GM18520 (cell line): ENCODE measurements around the gene PCDHGB2.
"Not testable (repeated sequence)": the region's sequence is repeated elsewhere in the genome, so short reads cannot be mapped to it uniquely, and the experiment has no call there.

Experiments
- ATAC-seq: cut with Tn5 transposase; IDR thresholded peaks from one replicate; pipeline ENCODE4 v1.9.1; 2021; ENCODE audit not compliant: unreplicated experiment

The PCDHGB2 gene

DNA sequence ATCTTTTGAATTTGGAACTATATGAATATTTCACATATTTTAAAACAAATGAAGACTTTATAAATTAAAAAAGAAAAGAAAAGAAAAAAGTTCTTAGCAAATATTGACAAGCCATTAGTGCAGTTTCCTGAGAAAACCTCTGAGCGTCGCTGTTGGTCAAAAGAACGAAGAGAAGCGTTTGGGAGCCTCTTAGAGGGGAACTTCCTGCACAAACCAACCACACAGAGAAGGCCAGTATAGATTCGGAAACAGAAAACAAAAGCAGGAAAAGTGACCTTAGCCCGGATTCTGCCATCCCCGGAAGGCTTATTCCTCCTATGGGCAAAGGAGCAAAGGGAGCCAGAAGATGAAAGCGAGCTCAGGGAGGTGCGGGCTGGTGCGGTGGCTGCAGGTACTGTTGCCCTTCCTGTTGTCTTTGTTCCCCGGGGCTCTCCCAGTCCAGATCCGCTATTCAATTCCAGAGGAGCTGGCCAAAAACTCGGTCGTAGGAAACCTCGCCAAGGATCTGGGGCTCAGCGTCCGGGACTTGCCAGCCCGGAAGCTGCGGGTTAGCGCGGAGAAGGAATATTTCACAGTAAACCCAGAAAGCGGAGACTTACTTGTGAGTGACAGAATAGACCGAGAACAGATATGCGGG lies at the start of gene PCDHGB2:
Gene PCDHGB2, plus strand, starts transcription at position 205 of the 637 bp plus-strand sequence. Its CDS starts 142 bp downstream, at position 347.
- ATAC-seq = no peak

DNA sequence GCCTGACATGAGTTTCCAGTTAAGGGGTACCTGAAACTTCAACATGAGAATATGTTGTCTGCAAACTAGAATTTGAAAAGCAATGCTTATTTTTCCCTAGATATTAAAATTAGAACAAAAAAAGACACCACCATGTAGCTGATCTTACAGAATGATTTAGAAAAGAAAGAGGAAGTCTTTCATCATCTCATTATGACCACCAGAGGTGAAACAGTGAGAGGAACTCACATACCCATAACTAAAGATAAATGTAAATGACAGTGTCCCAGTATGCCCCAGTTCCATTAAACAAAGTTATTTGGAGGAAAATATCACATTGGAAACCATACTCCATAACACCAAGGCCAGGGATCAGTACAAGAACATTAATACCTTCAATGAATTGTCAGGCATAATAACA lies 46.1 kb upstream of the PCDHGB2 start:
- no peak for ATAC-seq

DNA sequence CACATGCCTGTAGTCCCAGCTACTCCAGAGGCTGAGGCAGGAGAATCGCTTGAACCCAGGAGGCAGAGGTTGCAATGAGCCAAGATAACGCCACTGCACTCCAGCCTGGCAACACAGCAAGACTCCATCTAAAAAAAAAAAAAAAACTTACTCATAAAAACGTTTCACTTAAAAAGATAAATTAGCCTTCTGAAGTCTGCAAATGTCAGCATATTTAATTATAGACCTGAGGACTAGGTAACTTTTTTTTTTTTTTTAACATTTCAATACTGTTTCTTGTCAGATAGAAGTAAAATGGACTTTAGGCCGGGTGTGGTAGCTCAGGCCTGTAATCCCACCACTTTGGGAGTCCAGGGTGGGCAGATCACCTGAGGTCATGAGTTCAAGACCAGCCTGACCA lies 42.8 kb upstream of the PCDHGB2 start:
- not testable (repeated sequence) for ATAC-seq

DNA sequence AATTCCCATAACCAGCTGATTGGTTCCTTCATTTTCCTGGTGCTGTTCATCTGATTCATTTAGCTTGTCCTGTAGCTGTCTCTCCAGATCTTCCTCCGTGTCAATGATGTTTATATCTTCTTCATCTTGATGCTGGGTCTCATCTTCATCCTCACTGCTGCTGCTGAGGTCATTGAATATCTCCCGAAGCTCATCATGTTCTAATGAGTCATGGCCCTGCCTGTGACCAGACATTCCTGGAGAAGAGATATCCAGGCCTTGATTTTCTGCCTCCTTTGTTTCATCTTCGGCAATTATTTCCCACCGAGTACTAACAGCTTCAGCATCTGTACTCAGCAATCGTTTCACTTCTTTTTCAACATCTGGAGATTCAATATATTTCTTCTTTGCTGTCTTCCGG lies 40.6 kb upstream of the PCDHGB2 start:
- no peak for ATAC-seq

DNA sequence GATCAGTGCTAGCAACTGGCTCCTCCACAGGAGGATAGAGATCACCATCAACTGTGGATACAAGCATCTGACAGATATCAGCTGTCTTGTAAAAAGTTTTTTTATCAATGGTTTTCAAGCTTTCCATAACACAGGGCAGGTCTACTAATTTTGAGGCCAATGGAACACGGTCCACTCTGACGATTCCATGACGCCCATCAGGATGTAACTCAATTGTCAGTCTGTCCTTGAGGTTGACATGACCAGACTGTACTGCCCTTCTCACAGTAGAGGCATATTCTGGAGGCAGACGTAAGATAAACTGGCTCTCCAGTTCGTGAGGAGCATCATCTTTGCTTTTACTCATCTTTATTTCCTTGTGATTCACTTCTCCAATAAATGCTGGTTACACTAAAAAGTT lies 40.1 kb upstream of the PCDHGB2 start:
- no peak for ATAC-seq

DNA sequence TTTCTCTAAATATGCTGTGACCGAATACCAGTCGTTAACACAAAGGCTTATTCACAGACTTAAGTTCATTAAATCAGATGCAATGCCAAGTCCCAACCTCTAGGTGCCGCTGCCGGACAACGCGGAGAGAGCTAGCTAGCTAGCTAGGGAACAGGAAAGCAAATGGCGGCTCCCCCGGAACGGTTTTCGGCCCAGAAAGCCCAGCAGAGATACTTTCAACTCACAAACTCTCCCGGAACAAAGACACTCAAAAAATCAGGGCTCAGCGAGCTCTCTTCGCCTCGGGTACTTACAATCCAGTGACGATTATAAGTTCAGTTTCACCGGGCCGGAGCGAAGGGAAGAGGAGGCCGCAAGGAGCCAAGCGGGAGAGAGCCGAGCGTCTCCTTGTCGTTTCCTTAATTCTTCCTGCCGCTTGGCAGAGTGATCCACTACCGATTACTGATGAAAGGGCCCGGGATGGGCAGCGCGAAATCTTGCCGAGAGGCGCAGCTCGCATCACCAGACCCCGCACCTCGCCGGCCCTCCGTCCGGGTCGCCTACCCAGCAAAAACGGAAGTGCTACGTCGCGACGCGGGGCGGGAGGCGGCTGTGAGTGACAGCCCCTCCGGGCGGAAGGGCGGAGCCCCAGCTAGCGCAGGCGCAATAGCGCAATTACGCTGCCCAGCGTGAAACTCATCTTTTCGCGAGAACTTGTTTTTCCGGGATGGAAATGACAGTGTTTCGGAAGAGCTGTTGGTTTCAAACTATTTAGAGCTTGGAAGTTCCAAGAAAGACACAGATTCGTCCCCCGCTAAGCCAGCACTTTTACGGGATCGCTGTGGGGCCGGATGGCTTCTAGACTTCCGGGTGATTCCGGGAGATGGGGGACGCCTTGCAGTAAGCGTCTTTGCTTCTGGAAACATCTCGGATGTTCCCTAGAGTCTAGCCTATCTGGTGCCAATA lies 39.3 kb upstream of the PCDHGB2 start, which contains the start of gene TAF7:
Gene TAF7, minus strand, starts transcription at position 560 of the 945 bp plus-strand sequence. CDS start 740 bp downstream, outside the sequence.
- ATAC-seq = peak; percentile 89

DNA sequence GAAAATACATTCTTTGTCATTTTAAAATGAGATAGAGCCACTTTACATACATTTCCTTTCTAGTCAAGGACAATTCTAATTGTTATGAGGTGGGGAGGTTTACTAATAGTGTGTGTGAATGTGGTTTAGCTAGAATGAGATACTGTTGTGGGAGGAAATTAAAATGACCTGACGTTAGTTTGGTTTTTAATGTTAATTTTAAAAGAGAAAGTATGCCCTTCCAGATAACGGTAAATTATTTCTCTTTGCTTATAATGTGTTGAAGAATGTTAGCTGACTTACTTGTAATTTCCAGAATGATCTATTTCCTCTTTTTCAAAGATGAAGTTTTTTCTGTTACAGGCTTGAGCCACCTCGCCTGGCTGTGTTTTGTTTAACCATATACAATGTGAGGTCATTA lies 37.5 kb upstream of the PCDHGB2 start:
- no peak for ATAC-seq

DNA sequence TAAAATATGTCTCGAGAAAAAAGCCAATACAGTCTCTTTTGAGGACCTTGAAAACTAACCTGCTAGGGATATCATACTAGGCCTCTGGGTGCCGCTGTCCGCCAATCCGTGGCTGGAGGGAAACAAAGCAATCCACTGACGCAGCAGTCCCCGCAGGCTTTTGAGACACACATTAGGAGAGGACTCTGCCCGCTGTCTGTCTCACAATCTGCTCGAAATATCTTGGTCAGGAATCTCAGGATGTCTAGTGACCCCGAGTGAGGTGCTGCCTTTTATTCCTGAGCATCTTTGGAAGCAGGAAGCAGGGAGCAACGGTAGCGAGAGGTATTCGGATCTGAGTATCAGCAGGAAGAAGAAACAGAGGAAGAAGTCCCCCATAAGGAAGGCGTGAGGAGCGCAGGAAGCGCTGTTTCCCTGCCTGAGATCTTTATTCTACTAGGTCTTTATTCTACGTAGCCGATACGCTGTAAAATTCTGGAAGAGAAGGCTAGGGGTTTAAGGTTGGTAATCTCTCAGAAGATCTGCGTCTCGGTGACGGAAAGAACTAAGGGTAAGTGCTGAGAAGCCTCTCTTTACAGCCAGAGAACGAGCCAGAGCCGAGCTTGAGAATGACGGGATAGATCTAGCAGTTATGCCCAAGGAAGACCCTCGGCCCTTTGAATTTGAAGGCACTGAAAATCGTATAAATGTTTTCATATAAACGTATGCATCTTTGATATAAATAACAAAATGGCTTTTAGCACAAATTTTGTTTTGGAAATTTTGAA lies 33.5 kb upstream of the PCDHGB2 start:
- ATAC-seq = no peak

DNA sequence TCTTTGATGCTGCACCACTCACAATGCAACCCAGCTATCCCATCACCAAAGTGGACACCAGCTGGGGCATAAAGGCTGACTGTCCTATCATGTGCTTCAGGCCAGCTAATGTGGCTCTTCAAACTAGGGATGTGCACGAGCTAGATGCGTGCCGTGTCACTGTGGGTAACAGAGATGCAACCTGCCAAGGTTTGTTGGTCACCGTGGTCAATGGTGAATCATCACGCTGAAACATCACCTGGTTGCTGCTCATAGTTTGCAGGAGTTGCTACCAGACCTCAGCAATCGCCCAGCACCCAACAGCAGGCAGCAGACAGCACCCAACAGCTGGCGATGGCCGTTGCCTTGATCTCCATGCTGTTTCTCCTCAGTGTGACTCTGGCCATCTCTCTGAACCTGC lies 31.6 kb upstream of the PCDHGB2 start:
- ATAC-seq = no peak

DNA sequence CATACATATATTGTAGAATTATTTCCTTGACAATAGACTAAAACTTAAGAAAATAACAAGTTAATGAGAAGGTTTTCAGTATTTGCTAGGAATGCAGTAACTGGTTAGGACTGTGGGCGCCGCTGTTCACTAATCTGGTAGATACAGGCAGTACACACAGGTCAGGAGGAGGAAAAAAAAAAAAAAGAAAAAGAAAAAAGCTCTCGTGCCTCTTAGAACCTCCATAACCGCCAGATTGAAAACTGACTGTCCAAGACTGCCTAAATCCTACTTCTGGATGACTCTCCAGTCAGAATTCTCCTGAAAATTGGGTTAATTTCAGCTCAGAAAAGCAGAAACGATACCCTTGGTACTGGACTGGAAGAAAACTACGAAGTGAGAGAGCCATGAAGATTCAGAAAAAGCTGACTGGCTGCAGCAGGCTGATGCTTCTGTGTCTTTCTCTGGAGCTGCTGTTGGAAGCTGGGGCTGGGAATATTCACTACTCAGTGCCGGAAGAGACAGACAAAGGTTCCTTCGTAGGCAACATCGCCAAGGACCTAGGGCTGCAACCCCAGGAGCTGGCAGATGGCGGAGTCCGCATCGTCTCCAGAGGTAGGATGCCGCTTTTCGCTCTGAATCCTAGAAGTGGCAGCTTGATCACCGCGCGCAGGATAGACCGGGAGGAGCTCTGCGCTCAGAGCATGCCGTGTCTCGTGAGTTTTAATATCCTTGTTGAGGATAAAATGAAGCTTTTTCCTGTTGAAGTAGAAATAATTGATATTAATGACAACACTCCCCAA lies 29.3 kb upstream of the PCDHGB2 start, which contains the start of gene PCDHGA1:
Gene PCDHGA1, plus strand, starts transcription at position 216 of the 782 bp plus-strand sequence.
- ATAC-seq = no peak

DNA sequence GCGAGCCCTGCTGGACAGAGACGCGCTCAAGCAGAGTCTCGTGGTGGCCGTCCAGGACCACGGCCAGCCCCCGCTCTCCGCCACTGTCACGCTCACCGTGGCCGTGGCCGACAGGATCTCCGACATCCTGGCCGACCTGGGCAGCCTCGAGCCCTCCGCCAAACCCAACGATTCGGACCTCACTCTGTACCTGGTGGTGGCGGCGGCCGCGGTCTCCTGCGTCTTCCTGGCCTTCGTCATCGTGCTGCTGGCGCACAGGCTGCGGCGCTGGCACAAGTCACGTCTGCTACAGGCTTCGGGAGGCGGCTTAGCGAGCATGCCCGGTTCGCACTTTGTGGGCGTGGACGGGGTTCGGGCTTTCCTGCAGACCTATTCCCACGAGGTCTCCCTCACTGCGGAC lies 27.2 kb upstream of the PCDHGB2 start:
- not testable (repeated sequence) for ATAC-seq

DNA sequence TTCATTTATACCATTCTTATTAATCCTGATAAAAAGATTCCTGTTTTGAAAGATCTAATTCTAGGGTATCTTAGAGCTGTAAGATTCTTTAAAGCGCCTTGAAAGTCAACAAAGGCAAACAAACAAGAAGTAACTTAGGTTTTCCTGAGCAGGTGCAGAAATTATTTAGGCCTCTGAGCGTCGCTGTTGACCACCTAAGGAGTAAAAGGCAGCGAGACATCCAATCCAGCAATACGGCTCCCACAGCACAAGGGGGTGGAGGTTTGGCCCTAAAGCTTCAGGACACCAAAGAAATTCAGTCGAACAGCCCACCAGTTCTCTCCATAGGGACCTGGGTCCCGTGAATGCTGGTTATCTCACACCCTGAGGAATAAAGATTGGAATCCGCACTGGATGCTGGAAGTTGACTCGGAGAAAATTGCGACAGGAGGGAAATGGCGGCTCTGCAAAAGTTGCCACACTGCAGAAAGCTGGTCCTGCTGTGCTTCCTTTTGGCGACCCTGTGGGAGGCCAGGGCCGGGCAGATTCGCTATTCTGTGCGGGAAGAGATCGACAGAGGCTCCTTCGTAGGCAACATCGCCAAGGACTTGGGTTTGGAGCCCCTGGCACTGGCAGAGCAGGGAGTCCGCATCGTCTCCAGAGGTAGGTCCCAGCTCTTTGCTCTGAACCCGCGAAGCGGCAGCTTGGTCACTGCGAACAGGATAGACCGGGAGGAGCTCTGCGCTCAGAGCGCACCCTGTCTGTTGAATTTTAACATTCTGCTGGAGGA lies 21.1 kb upstream of the PCDHGB2 start, which contains the start of gene PCDHGA2:
Gene PCDHGA2, plus strand, starts transcription at position 223 of the 769 bp plus-strand sequence.
- ATAC-seq = no peak

DNA sequence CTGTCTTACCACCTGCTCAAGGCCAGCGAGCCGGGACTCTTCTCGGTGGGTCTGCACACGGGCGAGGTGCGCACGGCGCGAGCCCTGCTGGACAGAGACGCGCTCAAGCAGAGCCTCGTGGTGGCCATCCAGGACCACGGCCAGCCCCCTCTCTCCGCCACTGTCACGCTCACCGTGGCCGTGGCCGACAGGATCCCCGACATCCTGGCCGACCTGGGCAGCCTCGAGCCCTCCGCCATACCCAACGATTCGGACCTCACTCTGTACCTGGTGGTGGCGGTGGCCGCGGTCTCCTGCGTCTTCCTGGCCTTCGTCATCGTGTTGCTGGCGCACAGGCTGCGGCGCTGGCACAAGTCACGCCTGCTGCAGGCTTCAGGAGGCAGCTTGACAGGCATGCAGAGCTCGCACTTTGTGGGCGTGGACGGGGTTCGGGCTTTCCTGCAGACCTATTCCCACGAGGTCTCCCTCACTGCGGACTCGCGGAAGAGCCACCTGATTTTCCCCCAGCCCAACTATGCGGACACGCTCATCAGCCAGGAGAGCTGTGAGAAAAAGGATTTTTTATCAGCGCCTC lies 18.9 kb upstream of the PCDHGB2 start:
- ATAC-seq = not testable (repeated sequence)

DNA sequence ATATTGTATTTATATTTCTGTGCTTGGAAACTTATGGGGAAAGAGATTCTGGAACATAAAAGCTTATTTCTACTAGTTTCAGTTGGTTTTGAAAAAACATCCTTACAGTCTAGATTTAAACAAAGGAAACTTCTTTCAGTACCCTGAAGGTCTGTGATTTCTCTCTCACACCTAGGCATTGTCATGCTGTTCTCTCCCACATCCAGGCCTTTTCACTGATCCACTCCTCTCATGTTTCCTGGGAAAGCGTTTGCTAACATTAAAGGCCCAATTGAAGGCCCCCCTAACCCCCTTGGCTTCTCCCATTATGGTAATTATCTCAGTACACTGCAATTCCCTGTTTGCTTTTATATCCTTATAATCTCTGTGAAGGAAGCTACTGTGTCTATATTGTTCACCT lies 17.0 kb upstream of the PCDHGB2 start:
- ATAC-seq = no peak

DNA sequence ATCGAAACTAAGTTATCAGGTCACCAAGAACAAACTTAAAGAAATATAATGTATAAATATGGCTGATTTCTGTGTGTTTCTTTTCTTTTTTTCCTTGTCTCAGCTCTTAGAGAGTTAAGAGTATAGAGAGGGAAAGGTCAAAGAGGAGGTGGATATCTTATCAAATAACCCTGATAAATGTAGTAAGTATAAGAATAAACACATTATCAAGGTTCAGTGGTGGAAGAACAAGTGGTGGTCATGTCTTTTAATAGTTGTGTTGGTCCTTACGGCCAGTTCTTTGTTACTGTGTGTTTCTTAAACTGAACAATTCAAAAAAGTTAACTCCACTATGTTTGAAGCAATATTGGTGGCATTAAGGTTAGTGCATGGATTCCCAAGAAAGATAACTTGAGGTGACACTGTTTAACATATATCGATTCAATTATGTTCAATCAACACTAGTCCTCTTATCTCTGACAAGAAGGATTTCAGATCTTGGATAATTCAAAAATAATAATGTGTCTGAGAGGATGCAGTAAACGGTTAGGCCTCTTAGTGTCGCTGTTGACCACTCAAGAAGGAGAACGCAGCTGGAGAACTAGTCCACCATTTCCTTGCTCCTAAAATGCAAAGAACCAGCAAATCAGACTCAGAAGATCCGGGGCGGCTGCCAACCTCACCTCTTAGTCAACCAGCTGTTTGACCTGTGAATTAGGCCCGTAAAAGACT lies 16.4 kb upstream of the PCDHGB2 start, which contains the start of gene PCDHGA3:
Gene PCDHGA3, plus strand, starts transcription at position 588 of the 711 bp plus-strand sequence. CDS start 205 bp downstream, outside the sequence.
- no peak for ATAC-seq

DNA sequence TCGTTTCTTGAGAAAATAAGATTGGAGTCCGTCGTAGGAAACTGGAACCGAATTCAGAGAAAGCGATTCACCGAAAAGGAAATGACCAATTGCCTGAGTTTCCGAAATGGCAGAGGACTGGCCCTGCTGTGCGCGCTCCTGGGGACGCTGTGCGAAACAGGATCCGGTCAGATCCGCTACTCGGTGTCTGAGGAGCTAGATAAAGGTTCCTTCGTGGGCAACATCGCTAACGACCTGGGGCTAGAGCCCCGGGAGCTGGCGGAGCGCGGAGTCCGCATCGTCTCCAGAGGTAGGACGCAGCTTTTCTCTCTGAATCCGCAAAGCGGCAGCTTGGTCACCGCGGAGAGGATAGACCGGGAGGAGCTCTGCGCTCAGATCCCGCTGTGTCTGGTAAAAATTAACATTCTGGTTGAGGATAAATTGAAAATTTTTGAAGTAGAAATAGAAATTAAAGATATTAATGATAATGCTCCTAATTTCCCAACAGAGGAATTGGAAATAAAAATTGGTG lies 15.8 kb upstream of the PCDHGB2 start:
- ATAC-seq = no peak

DNA sequence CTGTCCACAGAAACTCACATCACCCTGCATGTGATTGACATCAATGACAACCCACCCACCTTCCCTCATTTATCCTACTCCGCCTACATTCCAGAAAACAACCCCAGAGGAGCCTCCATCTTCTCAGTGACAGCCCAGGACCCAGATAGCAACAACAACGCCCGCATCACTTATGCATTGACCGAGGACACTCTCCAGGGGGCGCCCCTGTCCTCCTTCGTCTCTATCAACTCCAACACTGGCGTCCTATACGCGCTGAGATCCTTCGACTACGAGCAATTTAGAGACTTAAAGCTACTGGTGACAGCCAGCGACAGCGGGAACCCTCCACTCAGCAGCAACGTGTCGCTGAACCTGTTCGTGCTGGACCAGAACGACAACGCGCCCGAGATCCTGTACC lies 14.5 kb upstream of the PCDHGB2 start:
- ATAC-seq = no peak

DNA sequence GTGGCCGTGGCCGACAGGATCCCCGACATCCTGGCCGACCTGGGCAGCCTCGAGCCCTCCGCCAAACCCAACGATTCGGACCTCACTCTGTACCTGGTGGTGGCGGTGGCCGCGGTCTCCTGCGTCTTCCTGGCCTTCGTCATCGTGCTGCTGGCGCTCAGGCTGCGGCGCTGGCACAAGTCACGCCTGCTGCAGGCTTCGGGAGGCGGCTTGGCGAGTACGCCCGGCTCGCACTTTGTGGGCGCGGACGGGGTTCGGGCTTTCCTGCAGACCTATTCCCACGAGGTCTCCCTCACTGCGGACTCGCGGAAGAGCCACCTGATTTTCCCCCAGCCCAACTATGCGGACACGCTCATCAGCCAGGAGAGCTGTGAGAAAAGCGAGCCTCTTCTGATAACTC lies 13.8 kb upstream of the PCDHGB2 start:
- ATAC-seq = not testable (repeated sequence)
